GM23248 (cell line): Measurements from ENCODE around the gene TRPV2.
"Not testable (repeated sequence)": the region's sequence is repeated elsewhere in the genome, so short reads cannot be mapped to it uniquely, and the experiment has no call there.

Experiments
- EZH2 ChIP-seq: fragments of 200-600 bp; sonication (generic); IDR thresholded peaks from 2 replicates; pipeline ENCODE4 v1.6.1; 2018; ENCODE audit warnings: antibody characterized with exemption, mild to moderate bottlenecking; ENCODE audit not compliant: insufficient read depth, poor library complexity, severe bottlenecking
- EZH2phosphoT487 ChIP-seq: fragments of 200-600 bp; sonication (generic); IDR thresholded peaks from 2 replicates; pipeline ENCODE4 v1.6.1; 2018; ENCODE audit warnings: antibody characterized with exemption, moderate library complexity, mild to moderate bottlenecking, low read depth; ENCODE audit not compliant: insufficient read depth

DNA sequence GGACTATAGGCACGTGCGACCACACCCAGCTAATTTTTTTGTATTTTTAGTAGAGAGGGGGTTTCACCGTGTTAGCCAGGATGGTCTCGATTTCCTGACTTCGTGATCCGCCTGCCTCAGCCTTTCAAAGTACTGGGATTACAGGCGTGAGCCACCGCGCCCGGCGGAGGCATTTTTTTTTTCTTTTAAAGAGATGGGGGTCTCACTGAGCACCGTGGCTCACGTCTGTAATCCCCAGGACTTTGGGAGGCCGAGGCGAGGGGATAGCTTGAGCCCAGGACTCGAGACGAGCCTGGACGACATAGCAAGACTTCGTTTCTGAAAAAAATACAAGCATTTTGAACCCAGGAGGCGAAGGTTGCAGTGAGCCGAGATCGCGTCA, 29.3 kb upstream of the TRPV2 start:
- TF ChIP-seq EZH2, EZH2phosphoT487: not testable (repeated sequence)
